HG03097 (cell line): ENCODE measurements around the gene CCSER1.
"Not testable (repeated sequence)": the region's sequence is repeated elsewhere in the genome, so short reads cannot be mapped to it uniquely, and the experiment has no call there.

ENCODE experiments used
- ATAC-seq: cut with Tn5 transposase; IDR thresholded peaks from one replicate; pipeline ENCODE4 v1.9.1; 2021; ENCODE audit not compliant: unreplicated experiment, low FRiP score

The CCSER1 gene

DNA sequence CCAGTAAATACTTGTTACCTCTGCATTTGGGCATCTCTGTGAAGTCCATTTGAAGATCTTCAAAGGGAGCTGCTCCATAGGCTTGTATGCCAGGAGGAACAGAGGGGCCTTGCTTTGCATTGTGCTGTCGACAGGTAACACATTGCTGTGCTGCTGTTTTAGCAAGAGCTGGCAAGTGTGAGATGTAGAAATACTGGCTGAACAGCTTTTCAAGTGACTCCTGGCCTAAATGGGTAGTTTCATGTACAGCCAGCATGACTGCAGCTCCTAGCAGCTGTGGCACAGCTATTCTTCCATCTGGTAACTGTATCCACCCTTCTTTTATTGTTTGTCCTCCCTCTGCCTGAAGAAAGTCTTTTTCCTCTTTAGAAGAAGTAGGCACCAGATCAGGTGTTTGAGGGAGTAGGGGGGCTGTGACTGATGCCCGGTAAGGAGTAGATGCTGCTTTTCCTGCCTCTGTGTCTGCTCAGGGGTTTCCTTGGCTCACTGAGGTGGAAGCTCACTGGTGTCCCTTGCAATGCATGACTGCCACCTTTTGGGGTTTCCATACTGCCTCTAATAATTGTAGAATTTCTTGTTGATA lies 965.3 kb downstream of the CCSER1 start:
- no peak for ATAC-seq

DNA sequence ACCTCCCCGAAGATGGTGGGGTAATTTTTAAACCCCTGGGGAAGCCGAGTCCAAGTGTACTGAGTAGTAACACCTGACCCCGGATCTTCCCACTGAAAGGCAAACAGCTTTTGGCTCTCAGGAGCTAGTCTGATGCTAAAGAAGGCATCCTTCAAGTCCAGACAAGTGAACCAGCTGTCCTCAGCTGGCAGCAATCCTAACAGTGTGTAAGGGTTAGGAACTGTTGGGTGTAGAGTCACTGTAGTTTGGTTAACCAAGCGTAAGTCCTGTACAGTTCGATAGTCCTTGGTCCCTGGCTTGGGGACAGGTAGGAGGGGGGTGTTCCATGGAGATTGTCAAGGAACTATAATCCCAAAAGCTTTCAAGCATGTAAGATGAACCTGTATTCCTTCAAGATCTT lies 967.0 kb downstream of the CCSER1 start:
- ATAC-seq, result not testable (repeated sequence)

DNA sequence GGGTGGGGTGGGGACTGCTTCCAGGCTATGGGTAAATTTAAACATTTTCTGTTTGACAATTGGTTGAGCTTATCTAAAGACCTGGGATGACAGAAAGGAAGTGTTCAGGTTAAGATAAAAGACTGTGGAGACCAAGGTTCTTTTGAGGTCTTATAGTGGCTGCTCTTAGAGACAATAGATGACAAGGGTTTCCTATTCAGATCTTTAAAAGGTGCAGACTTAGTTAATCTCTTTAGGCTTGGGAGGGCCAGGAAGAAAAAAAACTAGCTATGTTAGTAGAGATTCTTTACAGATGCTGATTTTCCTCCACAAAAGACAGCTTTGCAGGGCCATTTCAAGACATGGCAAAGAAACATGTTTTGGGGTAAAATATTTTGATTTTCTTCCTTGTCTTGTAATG lies 972.5 kb downstream of the CCSER1 start:
- ATAC-seq, result no peak

DNA sequence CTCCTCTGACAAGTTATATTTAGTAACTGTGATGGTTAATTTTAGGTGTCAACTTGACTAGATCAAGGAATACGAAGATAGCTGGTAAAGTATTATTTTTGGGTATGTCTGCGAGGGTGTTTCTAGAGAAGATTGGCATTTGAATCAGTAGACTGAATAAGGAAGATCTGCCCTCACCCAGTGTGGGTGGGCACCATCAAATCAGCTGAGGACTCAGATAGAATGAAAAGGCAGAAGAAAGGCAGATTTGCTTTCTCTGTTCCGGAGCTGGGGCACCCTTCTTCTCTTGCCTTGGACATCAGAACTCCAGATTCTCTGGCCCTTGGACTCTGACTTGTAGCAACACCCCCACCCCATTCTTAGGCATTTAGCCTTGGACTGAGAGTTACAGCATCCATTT lies 981.6 kb downstream of the CCSER1 start:
- ATAC-seq, result no peak

DNA sequence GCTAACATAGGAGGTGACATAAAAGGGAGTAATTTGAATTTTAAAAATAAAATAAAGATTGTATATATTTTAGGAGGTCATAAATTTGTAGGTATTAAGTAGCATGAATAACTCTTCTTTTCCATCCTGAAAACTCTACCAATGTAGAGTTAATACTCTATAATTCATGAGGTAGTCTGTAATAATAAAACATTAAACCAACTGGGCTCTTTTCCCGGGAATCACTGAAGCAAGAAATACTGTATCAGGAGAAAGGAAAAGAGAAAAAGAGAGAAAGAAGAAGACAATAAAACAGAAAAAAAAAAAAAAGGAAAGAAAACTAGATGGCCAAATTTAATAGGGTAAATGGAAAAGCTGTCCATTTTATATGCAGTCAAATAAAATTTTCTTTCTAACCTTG lies 984.4 kb downstream of the CCSER1 start:
- ATAC-seq, result no peak

DNA sequence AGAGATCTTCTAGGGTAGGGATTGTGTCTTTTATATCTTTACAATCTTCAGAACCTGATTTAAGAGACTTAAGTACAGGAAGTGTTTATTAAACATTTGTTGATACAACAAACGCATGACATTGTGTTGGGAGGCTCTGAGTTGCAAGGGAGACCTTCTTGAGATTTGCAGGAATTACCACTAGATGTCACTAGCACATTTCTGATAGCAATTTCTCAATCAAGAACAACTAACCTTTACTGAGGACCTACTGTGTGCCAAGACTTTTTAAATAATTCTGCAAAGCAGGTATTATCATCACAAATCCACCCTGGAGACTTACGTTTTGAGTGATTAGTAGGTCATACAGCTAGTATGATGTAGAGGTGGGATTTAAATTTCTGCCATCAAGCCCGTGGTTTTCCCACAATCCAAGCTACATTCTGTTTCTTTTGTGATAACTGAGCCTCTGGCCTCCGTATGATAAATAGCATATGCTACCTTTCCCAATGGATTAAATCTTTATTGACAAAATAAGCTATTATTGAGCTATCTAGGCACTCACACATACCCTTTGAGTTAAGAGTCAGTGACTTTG lies 986.0 kb downstream of the CCSER1 start:
- ATAC-seq, result no peak

DNA sequence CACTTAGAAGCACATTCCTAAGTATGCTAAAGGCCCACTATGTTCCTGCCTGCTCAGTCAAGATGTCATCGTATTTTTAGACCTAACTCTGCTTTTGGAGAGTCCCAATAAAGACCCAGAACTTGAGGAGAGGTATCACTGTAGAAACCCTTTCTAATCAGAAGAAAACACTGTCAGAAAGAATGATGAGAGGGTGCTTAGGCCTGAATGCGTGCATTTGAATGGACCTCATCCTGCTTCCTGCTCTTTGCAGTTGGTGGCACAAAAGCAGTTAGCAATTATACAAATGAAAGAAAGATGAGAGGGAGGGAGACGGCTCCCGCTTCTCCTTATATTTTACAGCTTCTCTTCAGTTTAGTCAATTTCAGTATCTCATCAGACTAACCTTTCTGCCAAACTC lies 987.2 kb downstream of the CCSER1 start:
- ATAC-seq, result no peak

DNA sequence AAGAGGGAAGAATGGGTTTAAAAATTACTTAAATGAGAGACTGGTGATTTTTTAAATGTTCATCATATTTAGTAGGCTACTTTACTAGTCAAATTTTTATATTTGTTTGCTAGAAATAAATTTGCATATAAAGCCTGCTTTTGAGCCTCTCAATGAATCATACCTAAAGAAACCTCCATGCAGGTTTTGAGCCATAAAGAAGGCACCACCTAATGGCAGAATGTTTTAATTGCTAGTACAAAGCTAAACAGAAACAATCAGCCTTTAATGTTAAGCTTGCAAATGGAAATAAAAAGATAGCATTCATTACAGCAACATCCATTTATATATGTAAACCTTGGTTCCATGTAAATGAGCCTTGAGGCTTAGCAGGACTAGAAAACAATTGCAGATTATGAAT lies 989.7 kb downstream of the CCSER1 start:
- no peak for ATAC-seq

DNA sequence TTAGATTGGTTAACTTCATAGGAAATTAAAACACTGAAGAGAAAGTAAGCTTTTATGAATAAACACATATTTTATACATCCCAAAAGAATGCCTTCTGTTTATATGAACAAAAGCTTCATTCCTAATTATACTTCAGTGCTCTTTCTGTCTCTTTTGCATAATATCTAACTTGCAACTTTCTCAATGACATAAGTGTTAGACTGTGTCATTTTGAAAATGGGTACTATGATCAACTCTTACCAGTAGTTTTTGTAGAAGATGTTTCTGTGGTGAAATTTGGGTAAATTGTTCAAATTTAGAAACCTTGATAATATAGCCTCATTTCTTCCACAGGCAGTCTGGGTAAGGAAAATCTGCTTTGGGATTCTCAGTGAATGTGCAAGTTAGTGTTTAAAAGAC lies 991.4 kb downstream of the CCSER1 start:
- peak; percentile 86 for ATAC-seq

DNA sequence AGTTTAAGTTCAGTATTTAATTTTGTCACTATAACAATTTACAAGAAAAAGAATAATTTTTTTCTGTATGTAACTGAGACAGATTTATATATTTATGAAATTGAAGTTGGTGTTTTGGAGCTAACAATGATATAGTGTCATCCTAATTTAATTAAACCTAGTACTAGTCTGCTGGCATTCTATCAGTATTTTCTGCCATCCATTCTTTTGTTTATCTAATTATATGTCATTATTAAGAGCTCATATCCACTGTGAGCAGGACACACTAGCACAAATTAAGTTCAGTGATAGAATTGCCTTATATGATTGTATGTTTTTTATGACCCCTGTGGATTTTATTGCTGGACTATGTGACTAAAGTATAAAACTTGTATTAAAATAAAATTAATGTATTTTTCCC lies 996.5 kb downstream of the CCSER1 start:
- ATAC-seq, result no peak

DNA sequence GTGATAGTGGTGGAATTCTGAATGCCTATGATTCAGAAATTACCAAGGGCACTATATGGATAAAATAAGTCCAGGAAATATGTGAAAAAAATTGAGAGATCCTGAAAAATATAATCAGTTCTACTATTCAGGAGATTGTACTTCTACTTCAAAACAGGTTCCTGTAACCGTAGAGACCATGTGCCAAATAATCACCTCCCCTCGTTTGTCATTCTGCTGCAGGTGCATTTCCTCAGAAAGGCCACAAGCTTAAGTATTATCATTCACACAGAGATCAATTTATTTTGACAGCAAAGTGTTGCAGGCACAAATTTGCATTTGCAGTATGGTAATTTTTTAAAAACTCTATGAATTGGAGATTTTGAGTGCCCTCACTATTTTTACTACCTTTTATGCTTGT lies 1000.0 kb downstream of the CCSER1 start:
- no peak for ATAC-seq

DNA sequence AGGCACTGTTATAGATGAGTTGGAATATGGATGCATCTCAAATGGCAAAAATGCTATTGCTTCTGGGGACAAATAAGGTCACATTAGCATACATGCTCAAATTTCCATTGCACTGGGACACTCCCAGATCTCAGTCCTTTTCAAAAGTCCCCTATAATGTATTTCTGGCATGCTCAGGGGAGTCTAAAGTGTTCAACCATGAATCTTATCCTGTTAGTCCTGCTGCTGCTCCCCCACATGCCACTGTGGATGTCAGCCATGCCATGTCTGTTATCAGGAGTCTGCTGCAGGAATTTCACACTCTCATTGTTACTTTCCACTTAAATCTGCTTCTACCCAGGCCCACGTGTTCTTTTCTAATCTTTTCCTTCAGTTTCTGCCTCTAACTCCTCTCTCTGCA lies 1000.6 kb downstream of the CCSER1 start:
- no peak for ATAC-seq

DNA sequence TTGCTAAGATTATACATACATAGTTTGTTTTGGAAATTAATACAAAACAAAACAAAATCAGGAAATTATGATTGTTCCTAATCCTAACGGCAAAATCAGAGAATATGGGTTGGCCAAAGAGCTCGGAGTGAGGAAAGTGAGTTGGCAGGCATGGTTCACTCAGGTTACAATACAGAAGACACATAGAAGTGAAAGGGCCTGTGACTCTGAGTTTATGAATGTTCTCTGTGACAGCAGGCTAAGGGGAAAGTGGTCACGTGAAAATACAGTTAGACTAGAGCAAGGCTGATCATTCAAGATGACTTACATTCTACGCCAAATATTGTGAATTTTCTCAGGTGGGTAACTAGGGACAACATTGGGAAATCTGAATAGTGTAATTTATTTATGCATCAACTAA lies 1001.3 kb downstream of the CCSER1 start:
- no peak for ATAC-seq

DNA sequence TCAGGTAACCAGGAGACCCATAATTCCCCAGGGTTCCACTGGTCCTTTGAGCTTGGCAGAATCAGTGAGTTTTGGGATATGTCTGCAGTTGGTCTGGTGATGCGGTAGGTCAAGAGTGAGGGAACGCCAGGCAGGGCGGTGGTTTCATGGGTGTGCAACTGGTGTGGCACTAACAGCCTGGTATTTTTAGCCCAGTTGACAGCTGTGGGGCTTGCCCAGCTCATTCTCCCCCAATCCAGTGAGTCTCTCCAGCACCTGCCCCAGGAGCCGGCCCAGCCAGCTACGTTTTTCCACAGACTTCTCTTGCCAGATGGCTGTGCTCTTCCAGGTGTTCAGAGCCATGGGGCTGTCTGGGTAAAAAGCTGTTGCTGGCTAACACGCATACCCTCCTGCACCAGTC lies 1019.9 kb downstream of the CCSER1 start:
- ATAC-seq, result no peak

DNA sequence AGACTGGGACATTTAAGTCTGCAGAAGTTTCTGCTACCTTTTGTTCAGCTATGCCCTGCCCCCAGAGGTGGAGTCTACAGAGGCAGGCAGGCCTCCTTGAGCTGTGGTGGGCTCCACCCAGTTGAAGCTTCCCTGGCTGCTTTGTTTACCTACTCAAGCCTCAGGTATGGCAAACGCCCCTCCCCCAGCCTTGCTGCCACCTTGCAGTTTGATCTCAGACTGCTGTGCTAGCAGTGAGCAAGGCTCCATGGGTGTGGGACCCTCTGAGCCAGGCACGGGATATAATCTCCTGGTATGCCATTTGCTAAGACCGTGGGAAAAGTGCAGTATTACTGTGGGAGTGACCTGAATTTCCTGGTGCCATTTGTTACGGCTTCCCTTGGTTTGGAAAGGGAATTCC lies 1026.8 kb downstream of the CCSER1 start:
- not testable (repeated sequence) for ATAC-seq

DNA sequence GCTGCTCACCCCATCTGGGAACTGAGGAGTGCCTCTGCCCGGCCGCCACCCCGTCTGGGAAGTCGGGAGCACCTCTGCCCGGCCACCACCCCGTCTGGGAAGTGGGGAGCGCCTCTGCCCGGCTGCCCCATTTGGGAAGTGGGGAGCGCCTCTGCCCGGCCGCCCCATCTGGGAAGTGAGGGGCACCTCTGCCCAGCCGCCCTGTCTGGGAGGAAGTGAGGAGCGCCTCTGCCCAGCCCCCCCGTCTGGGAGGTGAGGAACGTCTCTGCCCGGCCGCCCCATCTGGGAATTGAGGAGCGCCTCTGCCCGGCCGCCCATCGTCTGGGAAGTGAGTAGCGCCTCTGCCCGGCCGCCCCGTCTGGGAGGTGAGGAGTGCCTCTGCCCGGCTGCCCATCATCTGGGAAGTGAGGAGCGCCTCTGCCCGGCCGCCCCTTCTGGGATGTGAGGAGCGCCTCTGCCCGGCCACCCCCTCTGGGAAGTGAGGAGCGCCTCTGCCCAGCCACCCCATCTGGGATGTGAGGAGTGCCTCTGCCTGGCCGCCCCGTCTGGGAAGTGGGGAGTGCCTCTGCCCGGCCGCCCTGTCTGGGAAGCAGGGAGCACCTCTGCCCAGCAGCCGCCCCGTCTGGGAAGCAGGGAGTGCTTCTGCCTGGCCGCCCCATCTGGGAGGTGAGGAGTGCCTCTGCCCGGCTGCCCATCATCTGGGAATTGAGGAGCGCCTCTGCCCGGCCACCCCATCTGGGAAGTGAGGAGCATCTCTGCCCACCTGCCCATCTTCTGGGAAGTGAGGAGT lies 1040.9 kb downstream of the CCSER1 start:
- ATAC-seq, result not testable (repeated sequence)

DNA sequence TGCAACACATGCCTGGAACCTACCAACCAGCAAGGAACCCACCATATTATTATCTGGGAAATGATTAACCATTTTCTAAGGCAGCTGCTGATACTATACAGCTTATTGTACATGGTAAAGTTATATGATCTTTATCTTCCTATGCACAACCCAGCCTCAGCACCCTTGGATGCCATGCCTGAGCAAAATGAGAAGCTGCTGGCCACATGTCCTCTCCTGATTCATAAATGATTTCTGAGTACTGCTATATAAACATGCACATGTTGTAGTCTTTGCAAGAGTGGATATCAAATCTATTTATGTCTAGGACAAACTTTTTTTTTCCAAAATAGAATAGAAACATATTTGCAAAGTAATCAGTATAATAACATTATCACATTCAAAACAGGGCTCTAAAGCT lies 1043.6 kb downstream of the CCSER1 start:
- no peak for ATAC-seq

DNA sequence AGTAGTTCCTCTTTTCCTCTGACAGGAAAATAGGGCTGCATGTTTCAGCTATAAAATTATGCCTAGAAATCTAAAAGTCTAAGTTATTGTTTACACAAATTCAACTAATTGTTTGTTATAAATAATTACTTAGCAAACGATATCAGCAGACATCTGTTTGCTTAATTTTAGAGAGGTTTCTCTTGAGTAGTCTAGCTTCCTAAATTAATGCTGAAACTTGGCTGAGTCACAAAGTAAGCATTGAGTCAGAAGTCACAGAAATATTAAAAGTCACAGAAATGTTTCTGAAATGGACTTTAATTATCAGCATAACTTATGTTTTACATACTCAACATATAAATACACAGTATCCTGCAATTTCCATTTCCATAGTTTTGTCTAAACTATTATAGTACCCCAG lies 1044.0 kb downstream of the CCSER1 start:
- ATAC-seq, result no peak

DNA sequence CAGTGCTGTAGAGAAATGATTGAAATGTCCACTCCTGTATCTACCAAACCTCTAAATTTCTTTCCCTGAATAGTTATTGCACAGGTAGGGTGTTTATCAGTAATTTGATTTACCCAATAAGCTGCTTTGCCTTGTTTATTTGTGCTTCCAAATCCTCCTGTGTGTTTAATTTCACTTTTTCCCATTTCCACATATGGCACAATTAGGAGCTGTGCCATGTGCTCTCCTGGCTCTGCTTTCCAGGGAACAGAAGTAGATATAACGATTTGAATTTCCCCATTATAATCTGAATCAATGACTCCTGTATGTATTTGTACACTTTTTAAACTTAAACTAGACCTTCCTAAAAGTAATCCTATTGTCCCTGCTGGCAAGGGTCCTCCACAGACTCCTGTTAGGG lies 1057.9 kb downstream of the CCSER1 start:
- ATAC-seq, result not testable (repeated sequence)

DNA sequence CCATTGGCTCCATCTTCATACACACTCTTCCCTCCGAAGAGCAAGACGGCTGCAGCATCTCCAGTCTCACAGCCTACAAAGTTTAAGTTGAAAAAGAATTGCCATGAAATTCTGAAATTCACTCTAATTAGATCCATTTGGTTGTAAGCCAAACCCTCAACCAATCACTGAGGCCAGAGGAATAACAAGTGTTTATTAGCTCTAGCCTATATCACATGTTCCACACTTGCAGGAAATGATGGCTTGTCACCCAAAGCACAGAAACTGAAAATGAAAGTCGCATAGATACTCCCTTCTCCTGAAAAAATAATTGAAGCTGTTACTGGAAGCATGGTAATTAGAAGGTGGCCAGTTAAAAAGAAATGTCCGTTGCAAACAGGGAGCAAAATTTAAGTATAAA lies 1071.8 kb downstream of the CCSER1 start:
- no peak for ATAC-seq

DNA sequence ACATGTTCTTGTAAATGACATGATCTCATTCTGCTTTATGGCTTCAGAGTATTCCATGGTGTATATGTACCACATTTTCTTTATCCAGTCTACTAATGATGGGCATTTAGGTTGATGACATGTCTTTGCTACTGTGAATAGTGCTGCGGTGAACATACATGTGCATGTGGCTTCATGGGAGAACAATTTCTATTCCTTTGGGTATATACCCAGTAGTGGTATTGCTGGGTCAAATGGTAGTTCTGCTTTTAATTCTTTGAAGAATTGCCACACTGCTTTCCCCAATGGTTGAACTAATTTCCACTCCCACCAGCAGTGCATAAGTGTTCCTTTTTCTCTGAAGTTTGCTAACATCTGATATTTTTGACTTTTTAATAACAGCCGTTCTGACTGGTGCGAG lies 1080.3 kb downstream of the CCSER1 start:
- no peak for ATAC-seq

DNA sequence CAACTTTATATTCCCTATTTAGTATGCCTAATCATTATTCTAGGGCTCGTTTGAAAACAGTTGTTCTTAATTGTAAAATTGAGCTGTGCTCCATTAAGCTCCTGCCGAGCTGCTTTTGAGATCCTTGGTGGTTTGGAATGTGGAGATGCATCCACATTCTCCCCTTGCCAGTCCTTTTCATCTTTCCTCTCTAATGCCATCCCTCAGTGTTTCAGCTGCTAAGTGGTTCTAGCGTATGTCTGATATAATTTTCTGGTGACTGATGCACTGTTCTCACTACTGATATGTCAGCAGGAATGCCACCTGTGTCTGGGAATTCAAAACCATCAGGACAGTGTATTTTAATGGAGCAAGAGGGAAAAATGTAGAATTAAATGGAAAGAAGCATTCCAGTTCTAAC lies 1085.0 kb downstream of the CCSER1 start:
- no peak for ATAC-seq
